PC-3 (cell line): ENCODE results near the gene CA4. TPM values are rescaled to one million over a fixed set of nuclear protein-coding genes. Genes with fewer than 3 reads are reported as not detected.
A peak's percentile ranks its signal among the peaks of the same experiment; 100 is the strongest.
"Not testable (repeated sequence)": the region's sequence is repeated elsewhere in the genome, so short reads cannot be mapped to it uniquely, and the experiment has no call there.

Experiments used
- ATAC-seq: fragments of 200-7000 bp; cut with Tn5 transposase; 2 replicates; pipeline ENCODE4 v1.9.1; 2020; ENCODE audit warnings: mild to moderate bottlenecking, moderate library complexity
- BruUV-seq: library from RNA; stranded (reverse); fragments of 400-500 nt; replicated peaks from 2 replicates; lab custom pipeline; 2021; lab: Mats Ljungman, UMichigan
- CTCF ChIA-PET: fragments of 300-600 bp; sonication (Branson Sonifier 250); formaldehyde crosslinking; loops from one replicate; lab custom pipeline; 2022; ENCODE audit warnings: antibody characterized with exemption; lab: Charles Lee
- POLR2A ChIA-PET: fragments of 300-600 bp; sonication (Branson Sonifier 250); formaldehyde crosslinking; loops from one replicate; lab custom pipeline; 2022; ENCODE audit warnings: antibody characterized with exemption; ENCODE audit not compliant: unreplicated experiment; lab: Charles Lee
- DNase-seq: peaks from one replicate; pipeline ENCODE4 v3.0.0-alpha.2; 2015
- H2AFZ ChIP-seq: fragments of 300-600 bp; sonication (generic); 2 replicates; pipeline ENCODE4 v1.6.0; 2016; ENCODE audit warnings: antibody characterized with exemption, low read length
- H3F3A ChIP-seq: fragments of 300-600 bp; sonication (generic); one replicate; pipeline ENCODE4 v1.6.0; 2017; ENCODE audit warnings: antibody characterized with exemption, low read length, control low read depth, mild to moderate bottlenecking; ENCODE audit not compliant: unreplicated experiment
- H3K27ac ChIP-seq: fragments of 300-600 bp; sonication (generic); 2 replicates; pipeline ENCODE4 v1.5.1; 2016; ENCODE audit warnings: mild to moderate bottlenecking, low read length
- H3K27me3 ChIP-seq: fragments of 300-600 bp; sonication (generic); 2 replicates; pipeline ENCODE4 v1.6.1; 2016; ENCODE audit warnings: low read length, mixed read lengths
- H3K36me3 ChIP-seq: fragments of 300-600 bp; sonication (generic); 2 replicates; pipeline ENCODE4 v1.6.1; 2016; ENCODE audit warnings: low read depth, mixed run types, low read length, mixed read lengths
- H3K4me1 ChIP-seq: fragments of 300-600 bp; sonication (generic); 2 replicates; pipeline ENCODE4 v1.5.1; 2016; ENCODE audit warnings: low read length; ENCODE audit not compliant: insufficient read depth
- H3K4me2 ChIP-seq: fragments of 300-600 bp; sonication (generic); 2 replicates; pipeline ENCODE4 v1.6.0; 2016; ENCODE audit warnings: low read length
- H3K4me3 ChIP-seq: fragments of 300-600 bp; sonication (generic); 2 replicates; pipeline ENCODE4 v1.5.1; 2016; ENCODE audit warnings: mild to moderate bottlenecking, low read length, mixed read lengths
- H3K79me2 ChIP-seq: fragments of 300-600 bp; sonication (generic); 2 replicates; pipeline ENCODE4 v1.6.1; 2017; ENCODE audit warnings: low read length, mixed read lengths
- H3K9ac ChIP-seq: fragments of 300-600 bp; sonication (generic); 2 replicates; pipeline ENCODE4 v1.6.0; 2016; ENCODE audit warnings: mild to moderate bottlenecking, low read length
- H3K9me2 ChIP-seq: fragments of 300-600 bp; sonication (generic); replicated peaks from 2 replicates; pipeline ENCODE4 v1.6.1; 2016; ENCODE audit warnings: mixed run types, low read length, mixed read lengths
- H3K9me3 ChIP-seq: fragments of 300-600 bp; sonication (generic); 2 replicates; pipeline ENCODE4 v1.6.1; 2016; ENCODE audit warnings: low read length, mixed read lengths
- H4K20me1 ChIP-seq: fragments of 300-600 bp; sonication (generic); 2 replicates; pipeline ENCODE4 v1.6.1; 2016; ENCODE audit warnings: low read length, mixed read lengths
- EZH2 ChIP-seq: fragments of 300-600 bp; sonication (generic); IDR thresholded peaks from one replicate; pipeline ENCODE4 v1.6.1; 2017; ENCODE audit warnings: antibody characterized with exemption, mild to moderate bottlenecking, low read length; ENCODE audit not compliant: unreplicated experiment
- EZH2phosphoT487 ChIP-seq: fragments of 300-600 bp; sonication (generic); IDR thresholded peaks from 2 replicates; pipeline ENCODE4 v1.6.1; 2018; ENCODE audit warnings: mild to moderate bottlenecking, antibody characterized with exemption, low read length, borderline replicate concordance
- intact Hi-C: fragments of 100-400 bp; cut with micrococcal nuclease; formaldehyde crosslinking; loops from 2 replicates; pipeline ENCODE4 v1.9.0; 2023
- total RNA-seq: library from RNA; depleted of rRNA; stranded (reverse); fragments of >200 nt; gene quantifications from 2 replicates; pipeline ENCODE4 v1.2.3, GENCODE V29; 2014
- TF ChIP-seq, protein P1 (sequence below): fragments of 300-600 bp; sonication (generic); conservative IDR thresholded peaks from 2 replicates; pipeline ENCODE4 v1.5.1; 2017; ENCODE audit warnings: antibody characterized with exemption, low read depth, mild to moderate bottlenecking, low read length

Gene CA4
- total RNA-seq, 1 experiment from 2014 or later = not detected

- H3K79me2 ChIP-seq, H3F3A ChIP-seq, H3K4me3 ChIP-seq, BruUV-seq, H3K4me2 ChIP-seq, intact Hi-C loops, H3K9me2 ChIP-seq, H2AFZ ChIP-seq, H4K20me1 ChIP-seq, H3K4me1 ChIP-seq, H3K9ac ChIP-seq, H3K36me3 ChIP-seq, POLR2A ChIA-PET, CTCF ChIA-PET, H3K27ac ChIP-seq, DNase-seq, H3K27me3 ChIP-seq, H3K9me3 ChIP-seq: not testable (repeated sequence)
- ATAC-seq = peak; percentile 14; the same call in 1 of the 2 replicates
These were observed 30.6 kb upstream of the CA4 start for GRCh38 chr17:60119162-60119561.

- H3K4me1 ChIP-seq, H3K4me2 ChIP-seq, POLR2A ChIA-PET, CTCF ChIA-PET, H3K4me3 ChIP-seq, H3K27me3 ChIP-seq, H3K79me2 ChIP-seq, H3K9me2 ChIP-seq, H3K9me3 ChIP-seq, H3K36me3 ChIP-seq, DNase-seq, H2AFZ ChIP-seq, H3K9ac ChIP-seq, H3F3A ChIP-seq, H3K27ac ChIP-seq, H4K20me1 ChIP-seq, intact Hi-C loops, BruUV-seq: not testable (repeated sequence)
- peak; percentile 50 for ATAC-seq
These were observed 29.7 kb upstream of the CA4 start for GRCh38 chr17:60119807-60120748.

DNA sequence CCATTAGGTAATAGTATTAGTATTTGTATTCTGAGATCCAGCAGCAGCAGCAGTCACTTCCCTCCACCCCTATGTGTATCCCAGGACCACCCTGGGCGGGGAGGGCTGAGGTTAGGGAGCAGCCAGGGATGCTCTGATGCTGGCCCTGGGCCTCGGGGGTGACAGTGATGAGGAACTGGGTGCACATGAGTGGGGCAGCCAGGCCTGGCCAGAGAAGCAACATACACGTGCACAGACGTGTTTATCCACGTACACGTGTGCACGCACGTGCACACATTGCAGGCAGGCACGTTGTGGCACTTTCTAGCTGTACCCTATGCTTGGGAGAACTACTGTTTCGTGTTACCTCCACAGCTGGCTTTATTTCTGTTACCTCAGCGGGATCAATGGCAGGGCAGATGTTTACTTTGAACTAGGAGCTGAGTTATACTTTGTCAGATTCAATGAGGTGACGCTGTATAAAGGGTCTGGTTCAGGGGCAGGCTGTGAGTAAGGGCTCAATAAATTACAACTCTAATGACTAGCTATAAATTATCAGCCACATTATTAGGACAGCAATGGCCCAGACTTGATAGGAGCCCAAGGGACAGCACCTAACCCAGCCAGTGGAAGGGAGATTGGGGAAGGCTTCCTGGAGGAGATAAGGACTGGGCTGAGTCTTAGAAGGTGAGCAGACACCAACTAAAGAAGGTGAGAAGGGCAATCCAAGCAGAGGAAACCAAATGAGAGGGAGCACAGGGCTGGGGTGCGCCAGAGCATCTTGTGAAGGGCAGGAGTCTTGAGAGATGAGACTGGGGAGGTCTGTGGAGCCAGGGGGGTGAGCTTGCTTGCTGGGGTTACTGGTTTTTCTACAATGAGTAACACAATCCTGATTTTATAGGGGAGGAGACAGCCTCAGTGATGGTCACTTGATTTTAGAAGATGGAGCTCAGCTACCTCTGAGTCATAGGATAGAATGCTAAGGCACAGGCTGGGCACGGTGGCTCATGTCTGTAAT, 22.4 kb upstream of the CA4 start:
- no peaks in the 10 kb centered on the region for H3K36me3 ChIP-seq
- no peak overlapping the region for H3K4me3 ChIP-seq
- H3K9me2 ChIP-seq = no peaks in the 10 kb centered on the region
- no peak overlapping the region for H3K4me2 ChIP-seq
- ATAC-seq (no peak), DNase-seq (no peak)
- no TSS peak for BruUV-seq
- H3K79me2 ChIP-seq = no peaks in the 10 kb centered on the region
- ChIA-PET CTCF (no interaction called here), POLR2A (no interaction called here)
- intact Hi-C loops = no loop called here
- no peaks in the 10 kb centered on the region for H3K27me3 ChIP-seq
- H3F3A ChIP-seq = no peaks in the 10 kb centered on the region
- H4K20me1 ChIP-seq = no peaks in the 10 kb centered on the region
- no peak overlapping the region for H3K27ac ChIP-seq
- TF ChIP-seq, protein P1, sequence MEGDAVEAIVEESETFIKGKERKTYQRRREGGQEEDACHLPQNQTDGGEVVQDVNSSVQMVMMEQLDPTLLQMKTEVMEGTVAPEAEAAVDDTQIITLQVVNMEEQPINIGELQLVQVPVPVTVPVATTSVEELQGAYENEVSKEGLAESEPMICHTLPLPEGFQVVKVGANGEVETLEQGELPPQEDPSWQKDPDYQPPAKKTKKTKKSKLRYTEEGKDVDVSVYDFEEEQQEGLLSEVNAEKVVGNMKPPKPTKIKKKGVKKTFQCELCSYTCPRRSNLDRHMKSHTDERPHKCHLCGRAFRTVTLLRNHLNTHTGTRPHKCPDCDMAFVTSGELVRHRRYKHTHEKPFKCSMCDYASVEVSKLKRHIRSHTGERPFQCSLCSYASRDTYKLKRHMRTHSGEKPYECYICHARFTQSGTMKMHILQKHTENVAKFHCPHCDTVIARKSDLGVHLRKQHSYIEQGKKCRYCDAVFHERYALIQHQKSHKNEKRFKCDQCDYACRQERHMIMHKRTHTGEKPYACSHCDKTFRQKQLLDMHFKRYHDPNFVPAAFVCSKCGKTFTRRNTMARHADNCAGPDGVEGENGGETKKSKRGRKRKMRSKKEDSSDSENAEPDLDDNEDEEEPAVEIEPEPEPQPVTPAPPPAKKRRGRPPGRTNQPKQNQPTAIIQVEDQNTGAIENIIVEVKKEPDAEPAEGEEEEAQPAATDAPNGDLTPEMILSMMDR = no peak
- TF ChIP-seq EZH2 (no peak), EZH2phosphoT487 (no peak)
- no peaks in the 10 kb centered on the region for H3K4me1 ChIP-seq
- H2AFZ ChIP-seq = no peak overlapping the region
- H3K9me3 ChIP-seq = no peaks in the 10 kb centered on the region
- no peak overlapping the region for H3K9ac ChIP-seq
